Transverse colon (tissue), 4 donors: ENCODE measurements around the gene ZNHIT6.

ENCODE experiments used
- CTCF ChIP-seq, 5 experiments: fragments of 200-600 bp in 3 of 5; fragments of 450-650 bp in 2 of 5; sonication (generic) in 3 of 5; IDR thresholded peaks; 1 replicate in 2 of 5; 2 replicates in 3 of 5; pipeline ENCODE4 v1.5.1; 2016 to 2017; ENCODE audit warnings: antibody characterized with exemption in 5 of 5, inconsistent platforms in 3 of 5, mild to moderate bottlenecking in 2 of 5, moderate library complexity in 1 of 5
- EP300 ChIP-seq: sonication (generic); formaldehyde crosslinking; IDR thresholded peaks from one replicate; pipeline ENCODE4 v1.6.1; 2017; ENCODE audit warnings: antibody characterized with exemption, low read depth
- POLR2A ChIP-seq: fragments of 450-650 bp; IDR thresholded peaks from one replicate; pipeline ENCODE4 v1.6.1; 2016; ENCODE audit warnings: antibody characterized with exemption, mild to moderate bottlenecking, moderate library complexity
- POLR2AphosphoS5 ChIP-seq, 3 donors: sonication (generic); formaldehyde crosslinking; IDR thresholded peaks; one replicate each; pipeline ENCODE4 v1.6.1; 2016; ENCODE audit warnings: antibody characterized with exemption in 3 of 3

- TF ChIP-seq POLR2AphosphoS5 (IDR thresholded peaks at IDR 0.05) (no peak), CTCF (IDR thresholded peaks at IDR 0.05) (no peak), POLR2A (no peak), EP300 (no peak)
These were observed 86.8 kb downstream of the ZNHIT6 start for GRCh38 chr1:85621430-85621829.
